Effector memory CD8-positive, alpha-beta T cell (primary cell): Measurements from ENCODE around the gene NABP1.
A peak's percentile ranks its signal among the peaks of the same experiment; 100 is the strongest.

Source experiments
- ATAC-seq: fragments of 150-1000 bp; cut with Tn5 transposase; replicated peaks from 2 replicates; pipeline ENCODE4 v1.10.0; 2021; ENCODE audit warnings: mild to moderate bottlenecking, moderate library complexity
- DNase-seq, 3 experiments: peaks; one replicate each; pipeline ENCODE4 v3.0.0; 2021
- H3K27ac Mint-ChIP-seq, 2 donors: one replicate each; pipeline ENCODE4 v1.8.0; 2022; ENCODE audit warnings: mild to moderate bottlenecking in 2 of 2, mixed read lengths in 2 of 2, moderate library complexity in 2 of 2
- H3K27me3 Mint-ChIP-seq, 2 donors: one replicate each; pipeline ENCODE4 v1.8.0; 2022; ENCODE audit warnings: mixed read lengths in 2 of 2
- H3K36me3 Mint-ChIP-seq: one replicate; pipeline ENCODE4 v1.8.0; 2022; ENCODE audit warnings: mild to moderate bottlenecking, moderate library complexity, mixed read lengths; ENCODE audit not compliant: insufficient read depth
- H3K4me1 Mint-ChIP-seq, 2 donors: one replicate each; pipeline ENCODE4 v1.8.0; 2022; ENCODE audit warnings: low read depth in 2 of 2, mixed read lengths in 2 of 2
- H3K4me3 Mint-ChIP-seq, 2 donors: one replicate each; pipeline ENCODE4 v1.8.0; 2022; ENCODE audit warnings: mild to moderate bottlenecking in 2 of 2, mixed read lengths in 2 of 2, moderate library complexity in 2 of 2
- H3K9me3 Mint-ChIP-seq, 2 donors: one replicate each; pipeline ENCODE4 v1.8.0; 2022; ENCODE audit warnings: mixed read lengths in 2 of 2

Gene NABP1

GRCh38 chr2:191657977-191658376 lies 20.0 kb upstream of the NABP1 start:
- ATAC-seq (no peak), DNase-seq (no peak)
- no peak overlapping the region for H3K4me3 Mint-ChIP-seq
- H3K27ac Mint-ChIP-seq = no peak overlapping the region
- H3K27me3 Mint-ChIP-seq = no peaks in the 10 kb centered on the region
- no peaks in the 10 kb centered on the region for H3K9me3 Mint-ChIP-seq
- H3K36me3 Mint-ChIP-seq = no peaks in the 10 kb centered on the region
- H3K4me1 Mint-ChIP-seq = no peaks in the 10 kb centered on the region

DNA sequence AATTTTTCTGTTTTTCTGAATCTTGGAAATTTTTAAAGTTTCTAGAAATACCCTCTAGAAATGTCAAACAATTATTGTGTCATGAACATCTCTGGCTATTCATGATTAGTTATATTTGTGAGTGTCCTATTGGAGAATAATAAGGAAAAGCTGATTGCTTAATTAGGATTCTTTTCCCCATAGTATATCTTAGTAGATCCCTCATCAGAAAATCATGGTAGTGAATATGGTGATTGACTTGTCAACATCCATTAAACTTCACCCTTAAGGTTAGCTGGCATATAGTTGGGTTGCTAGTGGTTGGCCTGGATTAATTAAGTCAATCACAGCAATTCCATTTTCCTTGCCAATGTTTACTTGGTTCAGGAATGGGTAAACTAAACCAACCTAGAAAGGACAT lies 18.7 kb upstream of the NABP1 start:
- no peak for DNase-seq
- no peak overlapping the region for H3K4me3 Mint-ChIP-seq
- H3K9me3 Mint-ChIP-seq = no peaks in the 10 kb centered on the region
- no peaks in the 10 kb centered on the region for H3K36me3 Mint-ChIP-seq
- ATAC-seq = no peak
- no peaks in the 10 kb centered on the region for H3K4me1 Mint-ChIP-seq
- no peaks in the 10 kb centered on the region for H3K27me3 Mint-ChIP-seq
- no peak overlapping the region for H3K27ac Mint-ChIP-seq

GRCh38 chr2:191660575-191660974 lies 17.4 kb upstream of the NABP1 start:
- Mint-ChIP-seq H3K27me3 (no peaks in the 10 kb centered on the region), H3K27ac (no peak overlapping the region), H3K36me3 (no peaks in the 10 kb centered on the region), H3K9me3 (no peaks in the 10 kb centered on the region), H3K4me1 (no peaks in the 10 kb centered on the region), H3K4me3 (no peak overlapping the region)
- ATAC-seq (no peak), DNase-seq (no peak)

GRCh38 chr2:191661097-191661924 lies 16.6 kb upstream of the NABP1 start:
- H3K36me3 Mint-ChIP-seq = no peaks in the 10 kb centered on the region
- H3K9me3 Mint-ChIP-seq = no peaks in the 10 kb centered on the region
- no peaks in the 10 kb centered on the region for H3K4me1 Mint-ChIP-seq
- H3K4me3 Mint-ChIP-seq = no peak overlapping the region
- H3K27me3 Mint-ChIP-seq = no peaks in the 10 kb centered on the region
- ATAC-seq = no peak
- DNase-seq = no peak
- no peak overlapping the region for H3K27ac Mint-ChIP-seq

DNA sequence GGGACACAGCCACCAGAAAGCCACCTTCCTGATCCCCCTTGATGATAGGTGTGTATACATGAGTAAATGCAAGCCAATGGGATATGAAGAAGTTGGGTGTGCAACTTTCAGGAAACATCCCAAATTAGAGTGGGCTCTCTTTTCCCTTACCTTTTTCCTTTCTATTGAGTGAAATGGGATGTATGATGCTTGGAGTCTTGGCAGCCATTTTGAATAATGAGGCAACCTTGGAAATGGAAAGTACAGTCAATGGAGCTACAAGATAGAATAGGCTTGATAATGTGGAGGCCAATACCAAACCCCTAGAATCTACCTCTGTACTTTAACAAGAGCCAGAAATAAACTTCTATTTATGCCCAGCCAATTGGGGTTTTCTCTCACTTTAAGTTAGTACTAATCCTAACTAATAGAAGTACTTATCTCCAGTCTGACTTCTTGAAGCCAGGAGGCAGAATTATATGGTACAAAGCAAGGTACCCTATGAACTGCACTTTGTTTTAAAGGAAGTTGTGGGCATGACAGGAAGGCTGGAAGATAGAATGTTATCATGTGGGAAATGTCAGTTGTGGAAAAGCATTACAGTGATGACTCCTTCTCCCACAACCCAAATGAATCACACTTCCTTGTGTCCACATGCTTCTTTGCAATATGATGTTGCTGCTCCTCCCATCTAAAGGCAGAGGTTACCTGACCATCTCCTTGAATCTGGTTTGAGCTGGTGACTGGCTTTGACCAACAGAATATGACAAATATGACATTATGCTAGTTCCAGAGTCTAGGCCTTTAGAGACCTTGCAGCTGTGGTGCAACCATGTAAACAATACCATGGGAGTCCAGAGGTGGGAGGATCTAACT lies 12.9 kb upstream of the NABP1 start:
- H3K4me3 Mint-ChIP-seq = no peak overlapping the region

DNA sequence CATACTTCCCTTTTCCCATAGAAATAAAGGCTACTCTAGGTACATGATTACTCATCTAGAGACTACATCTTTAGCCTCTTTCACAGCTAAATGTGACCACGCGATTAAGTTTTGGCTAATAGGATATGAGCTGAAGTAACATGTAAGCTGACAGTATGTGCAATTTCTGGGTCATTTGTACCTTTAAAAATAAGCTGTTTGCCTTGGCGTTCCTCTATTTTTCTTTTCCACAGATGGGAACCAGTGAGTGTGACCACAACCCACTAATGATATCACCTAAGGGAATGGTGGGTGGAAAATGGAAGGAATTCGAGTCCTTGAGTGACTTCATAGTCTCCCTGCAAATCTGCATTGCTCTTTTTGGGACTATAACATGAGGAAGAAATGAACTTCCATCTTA lies 11.7 kb upstream of the NABP1 start:
- H3K9me3 Mint-ChIP-seq = no peaks in the 10 kb centered on the region
- peaks cover 0 to 2% of the 10 kb centered on the region in 2 donors for H3K4me1 Mint-ChIP-seq
- H3K4me3 Mint-ChIP-seq = no peak overlapping the region
- no peaks in the 10 kb centered on the region for H3K36me3 Mint-ChIP-seq
- H3K27me3 Mint-ChIP-seq = no peaks in the 10 kb centered on the region
- DNase-seq = no peak
- no peak overlapping the region for H3K27ac Mint-ChIP-seq
- no peak for ATAC-seq

More for the DNA sequence above, 12.9 kb upstream of the NABP1 start:
- Mint-ChIP-seq H3K27ac (no peak overlapping the region), H3K27me3 (no peaks in the 10 kb centered on the region), H3K36me3 (no peaks in the 10 kb centered on the region), H3K9me3 (no peaks in the 10 kb centered on the region), H3K4me1 (peaks cover 0 to 2% of the 10 kb centered on the region in 2 donors)
- ATAC-seq = no peak
- DNase-seq = no peak

DNA sequence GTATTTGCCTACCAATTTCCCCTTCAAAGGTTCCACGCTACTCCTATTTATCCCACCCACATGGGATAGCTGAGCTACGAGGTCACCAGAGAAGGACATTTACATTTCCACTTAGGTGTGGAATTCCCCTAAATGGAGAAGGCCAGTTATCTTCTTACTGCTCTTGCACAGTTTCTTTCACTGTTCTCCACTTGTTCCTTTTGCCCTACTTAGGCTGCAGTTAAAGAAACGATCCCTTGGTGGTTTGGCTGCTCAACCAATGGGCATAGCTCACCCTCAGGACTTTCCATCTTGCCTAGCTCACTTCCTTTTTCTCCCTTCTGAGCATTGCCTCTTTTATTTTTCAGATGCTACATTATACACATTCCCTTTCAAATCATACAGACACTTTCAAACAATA lies 11.2 kb upstream of the NABP1 start:
- H3K27me3 Mint-ChIP-seq = no peaks in the 10 kb centered on the region
- H3K4me1 Mint-ChIP-seq = peaks cover 0 to 2% of the 10 kb centered on the region in 2 donors
- DNase-seq (no peak), ATAC-seq (peak; percentile 64)
- H3K4me3 Mint-ChIP-seq = no peak overlapping the region
- H3K36me3 Mint-ChIP-seq = no peaks in the 10 kb centered on the region
- no peaks in the 10 kb centered on the region for H3K9me3 Mint-ChIP-seq
- no peak overlapping the region for H3K27ac Mint-ChIP-seq

DNA sequence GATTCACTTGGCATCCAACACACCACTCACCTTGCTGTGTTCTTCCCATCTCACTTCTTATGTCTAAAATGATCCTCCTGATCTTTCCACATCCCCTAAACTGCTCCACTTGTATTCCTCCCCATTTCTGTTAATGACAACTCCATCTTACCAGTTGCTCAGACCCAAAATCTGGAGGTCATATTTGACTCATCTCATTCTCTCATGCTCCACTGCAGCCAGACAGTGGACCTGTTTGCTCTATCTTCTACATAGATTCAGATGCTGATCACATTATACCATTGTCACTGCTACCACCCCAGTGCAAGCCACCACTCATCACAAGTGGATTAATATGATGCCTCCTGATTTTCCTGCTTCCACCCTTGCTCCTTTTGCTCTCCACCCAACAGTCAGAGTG lies 7.9 kb upstream of the NABP1 start:
- peaks cover 4 to 7% of the 10 kb centered on the region in 2 donors for H3K4me1 Mint-ChIP-seq
- no peaks in the 10 kb centered on the region for H3K9me3 Mint-ChIP-seq
- H3K4me3 Mint-ChIP-seq = no peak overlapping the region
- ATAC-seq (no peak), DNase-seq (no peak)
- H3K27ac Mint-ChIP-seq = no peak overlapping the region
- no peaks in the 10 kb centered on the region for H3K27me3 Mint-ChIP-seq
- no peaks in the 10 kb centered on the region for H3K36me3 Mint-ChIP-seq

DNA sequence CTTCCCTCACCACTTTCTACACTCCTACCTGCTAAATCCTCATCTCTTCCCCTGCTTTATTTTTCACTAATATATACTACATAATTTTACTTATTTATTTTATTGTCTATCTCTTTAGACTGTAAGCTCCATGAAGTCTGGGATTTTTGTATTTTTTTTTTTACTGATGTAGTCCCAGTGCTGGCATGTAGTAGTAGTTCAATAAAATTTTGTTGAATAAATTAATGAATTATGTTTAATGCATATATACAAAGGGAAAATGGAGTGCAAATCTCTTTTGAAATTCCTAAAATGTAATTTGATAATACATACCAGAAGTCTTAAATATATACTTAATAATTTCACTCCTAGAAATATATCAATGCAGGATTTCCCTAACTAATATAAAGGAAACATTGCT lies 7.1 kb upstream of the NABP1 start:
- Mint-ChIP-seq H3K4me3 (no peak overlapping the region), H3K27ac (no peak overlapping the region), H3K4me1 (peaks cover 8 to 14% of the 10 kb centered on the region in 2 donors), H3K36me3 (peaks cover 4% of the 10 kb centered on the region), H3K27me3 (no peaks in the 10 kb centered on the region), H3K9me3 (no peaks in the 10 kb centered on the region)
- no peak for ATAC-seq
- no peak for DNase-seq

DNA sequence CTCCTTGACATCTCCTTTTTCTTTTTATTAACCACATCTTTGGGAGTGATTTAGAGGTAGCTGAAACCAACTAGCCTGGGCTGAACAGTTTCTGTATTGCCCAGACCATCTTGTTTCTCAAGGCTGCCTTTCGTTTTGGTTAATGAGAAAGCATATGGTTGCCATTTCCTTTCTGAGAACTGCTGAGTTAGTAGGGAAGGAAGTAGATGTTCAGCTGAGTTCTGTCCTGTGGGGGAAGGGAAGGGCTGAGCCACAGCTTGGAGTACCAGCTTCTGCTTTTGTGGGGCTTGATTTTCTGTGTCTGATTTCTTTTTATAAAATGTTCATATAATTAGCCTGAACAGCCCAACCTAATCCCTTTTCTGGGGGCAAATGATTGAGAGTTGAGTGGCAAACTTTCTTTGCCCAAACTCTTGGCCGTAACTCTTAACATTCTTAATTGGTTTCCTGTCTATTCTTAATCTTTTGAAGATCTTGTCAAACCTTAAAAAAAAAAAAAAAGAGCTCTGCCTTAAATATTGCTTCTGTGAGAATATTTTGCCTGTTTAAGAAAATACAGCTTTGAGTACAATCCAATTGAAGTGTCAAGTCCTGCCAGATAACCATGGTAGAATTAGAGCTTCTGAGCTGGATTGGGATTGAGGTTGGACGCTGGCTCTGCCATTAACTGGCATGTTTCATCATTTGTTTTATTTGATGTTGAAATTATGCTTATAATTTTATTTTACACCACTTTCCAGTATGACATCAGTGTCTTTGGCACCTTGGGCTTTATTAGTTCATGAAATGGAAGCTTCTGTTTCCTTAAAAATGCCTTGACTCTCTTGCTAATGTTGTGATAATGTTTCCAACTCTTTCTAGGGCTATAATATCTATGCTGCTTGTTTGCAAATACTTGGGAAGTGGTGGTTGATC lies 1.9 kb upstream of the NABP1 start:
- peak overlapping the region; percentile 89 to 97 for H3K4me3 Mint-ChIP-seq
- H3K27ac Mint-ChIP-seq = peak overlapping the region; percentile 97 to 99
- H3K4me1 Mint-ChIP-seq = peaks cover 27 to 45% of the 10 kb centered on the region in 2 donors
- DNase-seq = peak; percentile 52 to 65 (median 54)
- peak; percentile 26 for ATAC-seq
- peaks cover 48% of the 10 kb centered on the region for H3K36me3 Mint-ChIP-seq
- no peaks in the 10 kb centered on the region for H3K9me3 Mint-ChIP-seq
- no peaks in the 10 kb centered on the region for H3K27me3 Mint-ChIP-seq

GRCh38 chr2:191676790-191677645 lies 918 bp upstream of the NABP1 start:
- peak in 2 of 3 experiments; percentile 32 to 34 for DNase-seq
- H3K4me3 Mint-ChIP-seq = peak overlapping the region; percentile 89 to 97
- peaks cover 58% of the 10 kb centered on the region for H3K36me3 Mint-ChIP-seq
- peak; percentile 20 for ATAC-seq
- H3K4me1 Mint-ChIP-seq = peaks cover 27 to 46% of the 10 kb centered on the region in 2 donors
- no peaks in the 10 kb centered on the region for H3K9me3 Mint-ChIP-seq
- peak overlapping the region; percentile 97 to 99 for H3K27ac Mint-ChIP-seq
- H3K27me3 Mint-ChIP-seq = no peaks in the 10 kb centered on the region

DNA sequence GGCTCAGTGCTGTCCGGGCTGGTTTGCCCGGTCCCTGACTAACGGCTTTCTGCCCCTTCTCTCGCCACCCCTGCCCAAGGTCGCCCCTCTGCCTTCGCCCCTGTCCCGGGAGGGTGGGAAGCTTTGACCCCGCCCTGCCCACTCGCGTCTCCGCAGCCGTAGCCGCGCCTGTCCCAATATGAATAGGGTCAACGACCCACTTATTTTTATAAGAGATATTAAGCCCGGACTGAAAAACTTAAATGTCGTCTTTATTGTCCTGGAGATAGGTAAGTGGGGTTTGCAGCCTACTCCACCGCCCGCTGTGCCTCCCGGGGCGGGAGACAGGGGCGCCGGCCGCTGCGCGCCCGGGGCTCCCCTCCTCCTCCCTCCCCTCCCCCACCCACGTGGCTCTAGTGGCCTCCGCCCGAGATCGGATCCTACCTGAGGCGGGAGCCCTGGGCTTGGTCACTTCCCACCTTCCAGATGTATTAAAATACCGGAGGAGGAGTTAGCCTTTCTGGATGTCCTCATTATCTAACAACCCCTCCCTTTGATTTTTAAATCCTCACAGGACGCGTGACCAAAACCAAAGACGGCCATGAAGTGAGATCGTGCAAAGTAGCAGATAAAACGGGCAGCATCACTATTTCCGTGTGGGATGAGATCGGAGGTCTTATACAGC lies 633 bp downstream of the NABP1 start:
- peak in 2 of 3 experiments; percentile 27 to 35 for DNase-seq
- Mint-ChIP-seq H3K36me3 (peaks cover 73% of the 10 kb centered on the region), H3K4me1 (peaks cover 36 to 55% of the 10 kb centered on the region in 2 donors)

More for the DNA sequence above, 633 bp downstream of the NABP1 start:
- Mint-ChIP-seq H3K27ac (peak overlapping the region; percentile 97 to 99), H3K4me3 (peak overlapping the region; percentile 89 to 97), H3K27me3 (no peaks in the 10 kb centered on the region), H3K9me3 (no peaks in the 10 kb centered on the region)
- no peak for ATAC-seq
